H1 (cell line): ENCODE results near the gene TBC1D9. TPM values are rescaled to one million over a fixed set of nuclear protein-coding genes. Genes with fewer than 3 reads are reported as not detected.

Experiments used
- CTCF ChIA-PET: fragments of 300-600 bp; sonication (Branson Sonifier 250); formaldehyde crosslinking; loops from one replicate; lab custom pipeline; 2021; ENCODE audit not compliant: partially characterized antibody; lab: Charles Lee
- POLR2A ChIA-PET: fragments of 300-600 bp; sonication (Branson Sonifier 250); formaldehyde crosslinking; loops from one replicate; lab custom pipeline; 2021; ENCODE audit warnings: inconsistent platforms; ENCODE audit not compliant: partially characterized antibody; lab: Charles Lee
- DNase-seq, 2 experiments: peaks; one replicate each; pipeline versions ENCODE4 v3.0.0 to v3.0.0-alpha.2; 2010 to 2022; ENCODE audit warnings: low spot score in 2 of 2, low read depth in 1 of 2, mixed read lengths in 1 of 2
- FAIRE-seq: peaks from 2 replicates; lab custom pipeline; 2011; peaks lifted over from hg19 to GRCh38; lab: Jason Lieb, UNC
- H2AFZ ChIP-seq: 2 replicates; pipeline ENCODE4 v1.8.1; 2012; ENCODE audit warnings: low read length, inconsistent platforms
- H2AK5ac ChIP-seq: 2 replicates; pipeline ENCODE4 v1.6.1; 2013; ENCODE audit warnings: low read depth, low read length
- H2BK120ac ChIP-seq: replicated peaks from 2 replicates; pipeline ENCODE3; 2013; ENCODE audit warnings: low read depth, low read length, inconsistent platforms
- H2BK12ac ChIP-seq: 2 replicates; pipeline ENCODE4 v1.6.1; 2013; ENCODE audit warnings: low read depth, low read length
- H2BK15ac ChIP-seq: 2 replicates; pipeline ENCODE4 v1.6.1; 2013; ENCODE audit warnings: low read length
- H2BK20ac ChIP-seq: 2 replicates; pipeline ENCODE4 v1.6.1; 2013; ENCODE audit warnings: low read length
- H2BK5ac ChIP-seq: 2 replicates; pipeline ENCODE4 v1.6.1; 2013; ENCODE audit warnings: low read depth, low read length
- H3K14ac ChIP-seq: 2 replicates; pipeline ENCODE4 v1.6.1; 2013; ENCODE audit warnings: inconsistent platforms; ENCODE audit not compliant: insufficient read length
- H3K18ac ChIP-seq: 2 replicates; pipeline ENCODE4 v1.6.1; 2013; ENCODE audit warnings: low read length; ENCODE audit errors: extremely low read depth
- H3K23ac ChIP-seq: 2 replicates; pipeline ENCODE4 v1.6.1; 2013; ENCODE audit warnings: inconsistent platforms; ENCODE audit not compliant: insufficient read length
- H3K23me2 ChIP-seq: 2 replicates; pipeline ENCODE4 v1.6.1; 2013; ENCODE audit warnings: low read depth, low read length
- H3K27ac ChIP-seq: 2 replicates; pipeline ENCODE4 v1.6.1; 2011; ENCODE audit warnings: low read depth, low read length, inconsistent platforms
- H3K27me3 ChIP-seq, 4 experiments: replicated peaks in 1 of 4; 1 replicate in 1 of 4; 2 replicates in 3 of 4; pipeline versions ENCODE4 v1.6.1 to v1.8.1; 2011 to 2013; ENCODE audit warnings: low read length in 3 of 4, mild to moderate bottlenecking in 3 of 4, inconsistent platforms in 2 of 4, mixed read lengths in 2 of 4, moderate library complexity in 1 of 4; ENCODE audit not compliant: control insufficient read depth in 3 of 4, insufficient read depth in 3 of 4; ENCODE audit errors: extremely low read depth in 1 of 4
- H3K36me3 ChIP-seq, 4 experiments: 2 replicates each; pipeline versions ENCODE4 v1.6.1 to v1.8.1; 2011 to 2013; ENCODE audit warnings: mild to moderate bottlenecking in 4 of 4, low read length in 3 of 4, moderate library complexity in 2 of 4, control low read depth in 1 of 4, inconsistent platforms in 1 of 4; ENCODE audit not compliant: insufficient read depth in 4 of 4, control insufficient read depth in 2 of 4
- H3K4ac ChIP-seq: replicated peaks from 2 replicates; pipeline ENCODE3; 2013; ENCODE audit warnings: low read length, low read depth, mixed read lengths, inconsistent platforms; ENCODE audit not compliant: insufficient read length
- H3K4me1 ChIP-seq, 4 experiments: replicated peaks in 1 of 4; 1 replicate in 1 of 4; 2 replicates in 3 of 4; pipeline versions ENCODE4 v1.6.1 to v1.8.1; 2011 to 2013; ENCODE audit warnings: low read length in 3 of 4, inconsistent platforms in 2 of 4, mixed read lengths in 1 of 4; ENCODE audit not compliant: insufficient read depth in 4 of 4, control insufficient read depth in 3 of 4
- H3K4me2 ChIP-seq, 2 experiments: 2 replicates each; pipeline versions ENCODE4 v1.6.1 to v1.8.1; 2011 to 2013; ENCODE audit warnings: low read depth in 2 of 2, low read length in 2 of 2, control low read depth in 1 of 2, inconsistent platforms in 1 of 2, mild to moderate bottlenecking in 1 of 2; ENCODE audit not compliant: insufficient read depth in 1 of 2
- H3K4me3 ChIP-seq, 4 experiments: fragments of 200-600, 300-600 bp in 1 of 4; sonication (generic), shearing (Covaris generic), sonication (Bioruptor Twin) in 1 of 4; 2 replicates each; pipeline versions ENCODE4 v1.5.1 to v1.8.1; 2011 to 2016; ENCODE audit warnings: low read length in 4 of 4, low read depth in 3 of 4, control low read depth in 2 of 4, inconsistent platforms in 2 of 4, mild to moderate bottlenecking in 2 of 4, mixed read lengths in 1 of 4, moderate library complexity in 1 of 4; ENCODE audit not compliant: insufficient read depth in 2 of 4; ENCODE audit errors: extremely low read depth in 1 of 4
- H3K56ac ChIP-seq: replicated peaks from 2 replicates; pipeline ENCODE3; 2013; ENCODE audit warnings: low read depth, mild to moderate bottlenecking, mixed read lengths, low read length, inconsistent platforms; ENCODE audit not compliant: insufficient read length
- H3K79me1 ChIP-seq: 2 replicates; pipeline ENCODE4 v1.6.1; 2013; ENCODE audit warnings: low read depth, low read length, control low read depth
- H3K79me2 ChIP-seq, 2 experiments: 2 replicates each; pipeline versions ENCODE4 v1.6.1 to v1.8.1; 2012 to 2013; ENCODE audit warnings: low read length in 2 of 2, mild to moderate bottlenecking in 2 of 2, inconsistent platforms in 1 of 2; ENCODE audit not compliant: insufficient read depth in 2 of 2, control insufficient read depth in 1 of 2
- H3K9ac ChIP-seq, 4 experiments: replicated peaks in 1 of 4; 1 replicate in 1 of 4; 2 replicates in 3 of 4; pipeline versions ENCODE4 v1.6.1 to v1.8.1; 2011 to 2013; ENCODE audit warnings: low read depth in 3 of 4, low read length in 3 of 4, control low read depth in 2 of 4, mild to moderate bottlenecking in 2 of 4, moderate library complexity in 2 of 4, inconsistent platforms in 1 of 4; ENCODE audit errors: extremely low read depth in 1 of 4
- H3K9me3 ChIP-seq, 2 experiments: 2 replicates each; pipeline versions ENCODE4 v1.6.1 to v1.8.1; 2012 to 2013; ENCODE audit warnings: mild to moderate bottlenecking in 2 of 2, moderate library complexity in 2 of 2, control low read depth in 1 of 2, inconsistent platforms in 1 of 2, low read depth in 1 of 2, low read length in 1 of 2, mixed read lengths in 1 of 2; ENCODE audit not compliant: insufficient read depth in 2 of 2
- H4K20me1 ChIP-seq, 2 experiments: replicated peaks in 1 of 2; 2 replicates each; pipeline versions ENCODE3 to v1.8.1; 2011 to 2013; ENCODE audit warnings: inconsistent platforms in 2 of 2, low read length in 2 of 2, mild to moderate bottlenecking in 1 of 2; ENCODE audit not compliant: insufficient read depth in 2 of 2, control insufficient read depth in 1 of 2
- H4K5ac ChIP-seq: 2 replicates; pipeline ENCODE4 v1.6.1; 2013; ENCODE audit warnings: low read length, low read depth, mixed read lengths, inconsistent platforms; ENCODE audit not compliant: insufficient read length
- H4K8ac ChIP-seq: 2 replicates; pipeline ENCODE4 v1.8.0; 2013; ENCODE audit warnings: mild to moderate bottlenecking, moderate library complexity, low read length, inconsistent platforms; ENCODE audit not compliant: insufficient read depth; ENCODE audit errors: extremely low read depth
- H4K91ac ChIP-seq: replicated peaks from 2 replicates; pipeline ENCODE3; 2013; ENCODE audit warnings: low read length, mixed read lengths, inconsistent platforms; ENCODE audit not compliant: insufficient read length
- WGBS, 2 experiments: shearing (Covaris generic) in 1 of 2; methylation state at CpG; one replicate each; pipeline versions ENCODE4 v1.1.6 to v1.1.7; 2013 to 2015; ENCODE audit warnings: low lambda C conversion rate in 2 of 2, mixed read lengths in 2 of 2, inconsistent platforms in 1 of 2, low coverage in 1 of 2, missing lambda C conversion rate in 1 of 2; ENCODE audit not compliant: insufficient replicate concordance in 2 of 2, insufficient coverage in 1 of 2, insufficient read length in 1 of 2; ENCODE audit errors: extremely low coverage in 1 of 2, missing lambda C conversion rate in 1 of 2; 5-methylcytosine and 5-hydroxymethylcytosine counted together
- polyA plus RNA-seq, 7 experiments: library from polyadenylated mRNA; depleted of rRNA in 3 of 7; stranded (reverse) in 5 of 7; unstranded in 2 of 7; fragments of >200 nt in 5 of 7; fragments of 200-250 nt in 2 of 7; gene quantifications; 1 replicate in 5 of 7; 2 replicates in 1 of 7; 4 replicates in 1 of 7; pipeline versions ENCODE4 v1.2.1 to v1.2.3, GENCODE V29; 2011 to 2013; ENCODE audit warnings: missing spikeins in 2 of 7, mixed read lengths in 2 of 7
- total RNA-seq: library from RNA; stranded (reverse); fragmentation: NEBNext Ultra II Directional; extraction: Animal tissue kit (Norgen Biotek cat#: 25700); gene quantifications from 2 replicates; pipeline ENCODE4 v1.2.1, GENCODE V29; 2021

Gene TBC1D9
- total and polyA plus RNA-seq, 2 of the 8 experiments (the other 6 are each of a cell fraction or from before 2014, with no cell fraction given): 0.94 to 1.0 TPM

- Histone ChIP-seq H2BK15ac (no peak overlapping the region), H4K20me1 (no peaks in the 10 kb centered on the region), H3K27ac (no peak overlapping the region), H3K23me2 (no peaks in the 10 kb centered on the region; the same call in 1 of the 2 replicates), H3K9me3 (no peaks in the 10 kb centered on the region), H2BK12ac (no peak overlapping the region), H3K27me3 (no peaks in the 10 kb centered on the region), H3K4me1 (peaks cover 3 to 17% (median 8%) of the 10 kb centered on the region in 4 experiments; a peak in 5 of 7 replicates), H2BK20ac (no peak overlapping the region), H3K36me3 (no peaks in the 10 kb centered on the region), H3K4me3 (no peak overlapping the region), H2AK5ac (no peak overlapping the region), H3K79me1 (no peaks in the 10 kb centered on the region), H4K8ac (no peak overlapping the region), H3K14ac (no peak overlapping the region), H2AFZ (no peak overlapping the region), H3K4me2 (no peak overlapping the region), H3K79me2 (no peaks in the 10 kb centered on the region), H2BK5ac (no peak overlapping the region), H3K4ac (no peak overlapping the region), H2BK120ac (no peak overlapping the region), H3K9ac (no peak overlapping the region), H3K56ac (no peak overlapping the region), H3K18ac (no peak overlapping the region), H4K5ac (no peak overlapping the region), H3K23ac (no peak overlapping the region), H4K91ac (no peak overlapping the region)
- 100% methylated on average over 1 of the region's 1 CpG; no CpG with 5 or more reads in 1 of the 2 experiments for WGBS, 2 experiments
- ChIA-PET CTCF (interaction anchor here (0.7 to 2.3 kb wide), 10 partner anchors 10 to 138 kb away, joined by 3 to 10 read pairs (median 3); partner anchors contain the start of gene TBC1D9), POLR2A (interaction anchor here (0.9 kb wide), 1 partner anchor 14 kb away, joined by 3 read pairs; the partner anchor contains the start of gene TBC1D9)
- DNase-seq (no peak), FAIRE-seq (no peak)
These were observed 13.4 kb downstream of the TBC1D9 start for GRCh38 chr4:140742838-140743193.
